ENCODE measurements around the gene ENO2. TPM values are rescaled to one million over a fixed set of nuclear protein-coding genes. Genes with fewer than 3 reads are reported as not detected.

ENO2 gene
- total RNA-seq, result 0.60 and 1.1 TPM in 2 replicates

GRCh38 chr12:6914246-6914946 is at the start of gene ENO2:
Gene ENO2, plus strand, starts transcription at chr12:6914580. Its CDS starts 1,253 bp downstream, at chr12:6915833.

GRCh38 chr12:6867413-6868210 is 46.8 kb upstream of the ENO2 start, which contains the start of gene TPI1:
Gene TPI1, plus strand, starts transcription at chr12:6867531. Its CDS starts 36 bp downstream, at chr12:6867567.

GRCh38 chr12:6873094-6874014 is 41.0 kb upstream of the ENO2 start, which contains the start of gene SPSB2:
Gene SPSB2, minus strand, starts transcription at chr12:6873303. Its CDS starts 402 bp downstream, at chr12:6872901.

GRCh38 chr12:6904280-6905276 is 9.8 kb upstream of the ENO2 start, which contains the start of gene LRRC23:
Gene LRRC23, plus strand, starts transcription at chr12:6904822. Its CDS starts 812 bp downstream, at chr12:6905634.

GRCh38 chr12:6927379-6928021 is 13.1 kb downstream of the ENO2 start, which contains the start of gene ATN1:
Gene ATN1, plus strand, starts transcription at chr12:6927959. Its CDS starts 6,043 bp downstream, at chr12:6934002.

GRCh38 chr12:6943722-6944380 is 29.5 kb downstream of the ENO2 start, which contains the start of the genes C12orf57 and RNU7-1:
Gene C12orf57, plus strand, starts transcription at chr12:6944022. Its CDS starts 100 bp downstream, at chr12:6944122.
Gene RNU7-1, plus strand, starts transcription at chr12:6943816.

GRCh38 chr12:6950811-6951540 is 36.6 kb downstream of the ENO2 start, which contains the start of gene PTPN6:
Gene PTPN6, plus strand, starts transcription at chr12:6951356. Its CDS starts 157 bp downstream, at chr12:6951513.

Other genes with a start within 250 kb of the ENO2 start
- 7.8 and 8.0 TPM in 2 replicates for gene ZNF384, start 225.2 kb upstream of the ENO2 start, total RNA-seq
- not detected in 2 replicates for gene PIANP, start 213.8 kb upstream of the ENO2 start, total RNA-seq
- gene COPS7A, start 190.5 kb upstream of the ENO2 start, total RNA-seq, result 43.1 and 45.3 TPM in 2 replicates
- gene MLF2, start 161.4 kb upstream of the ENO2 start, total RNA-seq, result 68.2 and 71.3 TPM in 2 replicates
- 46.1 and 57.2 TPM in 2 replicates for gene PTMS, start 148.2 kb upstream of the ENO2 start, total RNA-seq
- gene LAG3, start 142.1 kb upstream of the ENO2 start, total RNA-seq, result 0.09 and 0.22 TPM in 2 replicates
- not detected in 2 replicates for gene CD4, start 125.1 kb upstream of the ENO2 start, total RNA-seq
- 0.09 and 0.22 TPM in 2 replicates for gene GPR162, start 92.8 kb upstream of the ENO2 start, total RNA-seq
- 10.2 and 10.9 TPM in 2 replicates for gene P3H3, start 86.2 kb upstream of the ENO2 start, total RNA-seq
- 0.11 and 0.26 TPM in 2 replicates for gene GNB3, start 73.7 kb upstream of the ENO2 start, total RNA-seq
- 2.7 and 3.4 TPM in 2 replicates for gene CDCA3, start 63.3 kb upstream of the ENO2 start, total RNA-seq
- 69.3 and 72.1 TPM in 2 replicates for gene USP5, start 62.4 kb upstream of the ENO2 start, total RNA-seq
- 630 and 802 TPM in 2 replicates for gene TPI1, start 47.0 kb upstream of the ENO2 start, total RNA-seq
- 3.4 and 4.2 TPM in 2 replicates for gene SPSB2, start 41.3 kb upstream of the ENO2 start, total RNA-seq
- 2.0 and 3.8 TPM in 2 replicates for gene LRRC23, start 9.8 kb upstream of the ENO2 start, total RNA-seq
- 5.5 and 5.8 TPM in 2 replicates for gene ATN1, start 13.4 kb downstream of the ENO2 start, total RNA-seq
- not detected in 2 replicates for gene RNU7-1, start 29.2 kb downstream of the ENO2 start, total RNA-seq
- 163 and 168 TPM in 2 replicates for gene C12orf57, start 29.4 kb downstream of the ENO2 start, total RNA-seq
- 3.3 and 3.5 TPM in 2 replicates for gene PTPN6, start 36.8 kb downstream of the ENO2 start, total RNA-seq
- 147 and 175 TPM in 2 replicates for gene PHB2, start 56.1 kb downstream of the ENO2 start, total RNA-seq
- 26.4 and 33.7 TPM in 2 replicates for gene EMG1, start 56.3 kb downstream of the ENO2 start, total RNA-seq
- gene LPCAT3, start 103.9 kb downstream of the ENO2 start, total RNA-seq, result 9.4 and 10.8 TPM in 2 replicates
- gene C1S, start 146.1 kb downstream of the ENO2 start, total RNA-seq, result 0.09 and 0.65 TPM in 2 replicates
- gene C1R, start 177.9 kb downstream of the ENO2 start, total RNA-seq, result 0.43 and 1.5 TPM in 2 replicates
- 12.4 and 15.0 TPM in 2 replicates for gene C1RL, start 194.6 kb downstream of the ENO2 start, total RNA-seq
- gene RBP5, start 214.3 kb downstream of the ENO2 start, total RNA-seq, result 0.22 and 0.26 TPM in 2 replicates
- 10.3 and 20.3 TPM in 2 replicates for gene CLSTN3, start 215.8 kb downstream of the ENO2 start, total RNA-seq